ENCODE results near the gene FLOT1.

Gene FLOT1

GRCh38 chr6:30742316-30743098 is at the start of gene FLOT1:
TSS of gene FLOT1 (minus strand) at chr6:30742687. CDS start at chr6:30742189, 498 bp downstream.
- H3K4me3 ChIP-seq (ENCODE audit: low read depth, low read length) = peak within 1 kb of the TSS; percentile 92
- peaks cover 47% of the 10 kb centered on the region for H3K79me2 ChIP-seq (ENCODE audit: control insufficient read depth, insufficient read depth, low read length, unreplicated experiment)
- H3K27me3 ChIP-seq (ENCODE audit: insufficient read depth, low read length) = no peaks in the 10 kb centered on the region
- H3K27ac ChIP-seq (ENCODE audit: low read depth, low read length) = peak within 1 kb of the TSS; percentile 95
- peak within 1 kb of the TSS; percentile 5 for H2AFZ ChIP-seq (ENCODE audit: low read length, unreplicated experiment)
- H3K4me1 ChIP-seq (ENCODE audit: control insufficient read depth, insufficient read depth, low read length, unreplicated experiment) = peaks cover 23% of the 10 kb centered on the region
- H3K36me3 ChIP-seq (ENCODE audit: insufficient read depth, low read length) = peaks cover 29% of the 10 kb centered on the region; the same call in 1 of the 2 replicates

- Histone ChIP-seq H3K4me1 (ENCODE audit: control insufficient read depth, insufficient read depth, low read length, unreplicated experiment) (peaks cover 16% of the 10 kb centered on the region), H3K27me3 (ENCODE audit: insufficient read depth, low read length) (no peaks in the 10 kb centered on the region), H3K36me3 (ENCODE audit: insufficient read depth, low read length) (no peaks in the 10 kb centered on the region), H3K79me2 (ENCODE audit: control insufficient read depth, insufficient read depth, low read length, unreplicated experiment) (no peaks in the 10 kb centered on the region), H3K4me3 (ENCODE audit: low read depth, low read length) (no peak overlapping the region), H2AFZ (ENCODE audit: low read length, unreplicated experiment) (no peak overlapping the region), H3K27ac (ENCODE audit: low read depth, low read length) (no peak overlapping the region)
Measured at GRCh38 chr6:30790724-30791383, 48.4 kb upstream of the FLOT1 start.

GRCh38 chr6:30789606-30790005 is 47.1 kb upstream of the FLOT1 start:
- H2AFZ ChIP-seq (ENCODE audit: low read length, unreplicated experiment) = no peak overlapping the region
- H3K4me3 ChIP-seq (ENCODE audit: low read depth, low read length) = no peak overlapping the region
- H3K27me3 ChIP-seq (ENCODE audit: insufficient read depth, low read length) = no peaks in the 10 kb centered on the region
- H3K4me1 ChIP-seq (ENCODE audit: control insufficient read depth, insufficient read depth, low read length, unreplicated experiment) = peaks cover 16% of the 10 kb centered on the region
- no peaks in the 10 kb centered on the region for H3K36me3 ChIP-seq (ENCODE audit: insufficient read depth, low read length)
- no peak overlapping the region for H3K27ac ChIP-seq (ENCODE audit: low read depth, low read length)
- no peaks in the 10 kb centered on the region for H3K79me2 ChIP-seq (ENCODE audit: control insufficient read depth, insufficient read depth, low read length, unreplicated experiment)

GRCh38 chr6:30787954-30788353 is 45.5 kb upstream of the FLOT1 start:
- Histone ChIP-seq H3K36me3 (ENCODE audit: insufficient read depth, low read length) (no peaks in the 10 kb centered on the region), H3K27me3 (ENCODE audit: insufficient read depth, low read length) (no peaks in the 10 kb centered on the region), H3K79me2 (ENCODE audit: control insufficient read depth, insufficient read depth, low read length, unreplicated experiment) (no peaks in the 10 kb centered on the region), H3K4me3 (ENCODE audit: low read depth, low read length) (no peak overlapping the region), H2AFZ (ENCODE audit: low read length, unreplicated experiment) (no peak overlapping the region), H3K4me1 (ENCODE audit: control insufficient read depth, insufficient read depth, low read length, unreplicated experiment) (peaks cover 20% of the 10 kb centered on the region), H3K27ac (ENCODE audit: low read depth, low read length) (peak overlapping the region; percentile 5; the same call in 1 of the 2 replicates)

GRCh38 chr6:30782425-30783014 is 40.0 kb upstream of the FLOT1 start:
- Histone ChIP-seq H3K36me3 (ENCODE audit: insufficient read depth, low read length) (no peaks in the 10 kb centered on the region), H3K4me1 (ENCODE audit: control insufficient read depth, insufficient read depth, low read length, unreplicated experiment) (peaks cover 56% of the 10 kb centered on the region), H3K27me3 (ENCODE audit: insufficient read depth, low read length) (no peaks in the 10 kb centered on the region), H3K4me3 (ENCODE audit: low read depth, low read length) (peak overlapping the region; percentile 58), H3K27ac (ENCODE audit: low read depth, low read length) (peak overlapping the region; percentile 100), H2AFZ (ENCODE audit: low read length, unreplicated experiment) (no peak overlapping the region), H3K79me2 (ENCODE audit: control insufficient read depth, insufficient read depth, low read length, unreplicated experiment) (peaks cover 9% of the 10 kb centered on the region)

- Histone ChIP-seq H2AFZ (ENCODE audit: low read length, unreplicated experiment) (no peak overlapping the region), H3K27ac (ENCODE audit: low read depth, low read length) (peak overlapping the region; percentile 100), H3K27me3 (ENCODE audit: insufficient read depth, low read length) (no peaks in the 10 kb centered on the region), H3K36me3 (ENCODE audit: insufficient read depth, low read length) (no peaks in the 10 kb centered on the region), H3K4me3 (ENCODE audit: low read depth, low read length) (peak overlapping the region; percentile 58), H3K4me1 (ENCODE audit: control insufficient read depth, insufficient read depth, low read length, unreplicated experiment) (peaks cover 62% of the 10 kb centered on the region), H3K79me2 (ENCODE audit: control insufficient read depth, insufficient read depth, low read length, unreplicated experiment) (peaks cover 9% of the 10 kb centered on the region)
Measured at GRCh38 chr6:30781743-30782424, 39.4 kb upstream of the FLOT1 start.

GRCh38 chr6:30781395-30781742 is 38.9 kb upstream of the FLOT1 start:
- peak overlapping the region; percentile 100 for H3K27ac ChIP-seq (ENCODE audit: low read depth, low read length)
- peaks cover 9% of the 10 kb centered on the region for H3K79me2 ChIP-seq (ENCODE audit: control insufficient read depth, insufficient read depth, low read length, unreplicated experiment)
- no peak overlapping the region for H2AFZ ChIP-seq (ENCODE audit: low read length, unreplicated experiment)
- peak overlapping the region; percentile 50 for H3K4me3 ChIP-seq (ENCODE audit: low read depth, low read length)
- H3K36me3 ChIP-seq (ENCODE audit: insufficient read depth, low read length) = no peaks in the 10 kb centered on the region
- H3K27me3 ChIP-seq (ENCODE audit: insufficient read depth, low read length) = no peaks in the 10 kb centered on the region
- peaks cover 58% of the 10 kb centered on the region for H3K4me1 ChIP-seq (ENCODE audit: control insufficient read depth, insufficient read depth, low read length, unreplicated experiment)

GRCh38 chr6:30780642-30780920 is 38.1 kb upstream of the FLOT1 start:
- Histone ChIP-seq H3K4me3 (ENCODE audit: low read depth, low read length) (no peak overlapping the region), H3K27me3 (ENCODE audit: insufficient read depth, low read length) (no peaks in the 10 kb centered on the region), H3K36me3 (ENCODE audit: insufficient read depth, low read length) (no peaks in the 10 kb centered on the region), H2AFZ (ENCODE audit: low read length, unreplicated experiment) (no peak overlapping the region), H3K27ac (ENCODE audit: low read depth, low read length) (peak overlapping the region; percentile 100), H3K4me1 (ENCODE audit: control insufficient read depth, insufficient read depth, low read length, unreplicated experiment) (peaks cover 56% of the 10 kb centered on the region), H3K79me2 (ENCODE audit: control insufficient read depth, insufficient read depth, low read length, unreplicated experiment) (peaks cover 9% of the 10 kb centered on the region)

GRCh38 chr6:30779850-30780641 is 37.6 kb upstream of the FLOT1 start:
- peak overlapping the region; percentile 5; the same call in 1 of the 2 replicates for H3K4me3 ChIP-seq (ENCODE audit: low read depth, low read length)
- peaks cover 9% of the 10 kb centered on the region for H3K79me2 ChIP-seq (ENCODE audit: control insufficient read depth, insufficient read depth, low read length, unreplicated experiment)
- H2AFZ ChIP-seq (ENCODE audit: low read length, unreplicated experiment) = no peak overlapping the region
- H3K36me3 ChIP-seq (ENCODE audit: insufficient read depth, low read length) = no peaks in the 10 kb centered on the region
- H3K27ac ChIP-seq (ENCODE audit: low read depth, low read length) = peak overlapping the region; percentile 100
- H3K4me1 ChIP-seq (ENCODE audit: control insufficient read depth, insufficient read depth, low read length, unreplicated experiment) = peaks cover 61% of the 10 kb centered on the region
- no peaks in the 10 kb centered on the region for H3K27me3 ChIP-seq (ENCODE audit: insufficient read depth, low read length)

- Histone ChIP-seq H3K27me3 (ENCODE audit: insufficient read depth, low read length) (no peaks in the 10 kb centered on the region), H2AFZ (ENCODE audit: low read length, unreplicated experiment) (no peak overlapping the region), H3K4me1 (ENCODE audit: control insufficient read depth, insufficient read depth, low read length, unreplicated experiment) (peaks cover 59% of the 10 kb centered on the region), H3K36me3 (ENCODE audit: insufficient read depth, low read length) (no peaks in the 10 kb centered on the region), H3K27ac (ENCODE audit: low read depth, low read length) (peak overlapping the region; percentile 100), H3K79me2 (ENCODE audit: control insufficient read depth, insufficient read depth, low read length, unreplicated experiment) (peaks cover 9% of the 10 kb centered on the region), H3K4me3 (ENCODE audit: low read depth, low read length) (no peak overlapping the region)
Measured at GRCh38 chr6:30778001-30778635, 35.6 kb upstream of the FLOT1 start.
